ENCODE results near the gene VEGFA.

DNA sequence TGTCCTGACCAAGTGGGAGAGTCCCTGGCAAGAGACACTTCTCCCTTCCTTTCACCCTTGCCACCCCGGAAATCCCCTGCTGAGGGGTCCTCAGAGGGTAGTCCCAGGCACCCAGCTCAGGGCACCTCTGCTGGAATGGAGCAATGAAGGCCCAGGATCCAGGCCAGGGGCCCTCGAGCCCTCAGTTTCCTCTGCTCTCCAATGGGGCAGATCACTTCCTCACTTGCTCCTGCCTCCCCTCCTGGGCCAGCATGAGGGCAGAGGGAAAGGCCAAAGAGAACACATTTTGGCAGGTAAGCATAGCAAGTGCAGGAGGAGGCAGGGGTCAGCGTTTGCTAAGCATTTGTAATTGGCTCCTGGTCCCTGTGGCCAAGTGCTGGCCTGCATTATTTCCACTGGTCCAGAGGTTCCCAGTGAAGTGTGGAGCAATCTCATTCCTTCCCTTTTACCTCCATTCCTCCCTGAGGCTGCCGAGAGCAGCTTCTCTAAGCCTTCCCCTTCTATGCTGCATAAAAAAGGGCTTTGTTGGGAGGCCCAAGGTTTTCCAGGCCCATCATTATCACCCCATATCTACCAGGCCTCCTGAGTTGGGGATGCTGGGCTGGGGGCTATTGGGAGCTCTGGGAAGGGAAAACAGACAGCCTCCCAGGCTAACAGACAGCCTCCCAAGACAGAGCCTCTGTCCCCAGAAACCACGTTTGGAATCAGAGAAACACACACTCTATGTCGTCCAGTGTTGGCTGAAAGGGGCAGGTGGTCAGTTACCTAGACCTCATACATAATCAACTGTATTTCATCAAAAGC, 28.8 kb upstream of the VEGFA start:
- TF ChIP-seq POLR2A (IDR thresholded peaks at IDR 0.05), result no peak
- TF ChIP-seq, protein P1, sequence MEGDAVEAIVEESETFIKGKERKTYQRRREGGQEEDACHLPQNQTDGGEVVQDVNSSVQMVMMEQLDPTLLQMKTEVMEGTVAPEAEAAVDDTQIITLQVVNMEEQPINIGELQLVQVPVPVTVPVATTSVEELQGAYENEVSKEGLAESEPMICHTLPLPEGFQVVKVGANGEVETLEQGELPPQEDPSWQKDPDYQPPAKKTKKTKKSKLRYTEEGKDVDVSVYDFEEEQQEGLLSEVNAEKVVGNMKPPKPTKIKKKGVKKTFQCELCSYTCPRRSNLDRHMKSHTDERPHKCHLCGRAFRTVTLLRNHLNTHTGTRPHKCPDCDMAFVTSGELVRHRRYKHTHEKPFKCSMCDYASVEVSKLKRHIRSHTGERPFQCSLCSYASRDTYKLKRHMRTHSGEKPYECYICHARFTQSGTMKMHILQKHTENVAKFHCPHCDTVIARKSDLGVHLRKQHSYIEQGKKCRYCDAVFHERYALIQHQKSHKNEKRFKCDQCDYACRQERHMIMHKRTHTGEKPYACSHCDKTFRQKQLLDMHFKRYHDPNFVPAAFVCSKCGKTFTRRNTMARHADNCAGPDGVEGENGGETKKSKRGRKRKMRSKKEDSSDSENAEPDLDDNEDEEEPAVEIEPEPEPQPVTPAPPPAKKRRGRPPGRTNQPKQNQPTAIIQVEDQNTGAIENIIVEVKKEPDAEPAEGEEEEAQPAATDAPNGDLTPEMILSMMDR (IDR thresholded peaks at IDR 0.05), result no peak
